G401 (cell line): Measurements from ENCODE around the gene USP37. TPM values are rescaled to one million over a fixed set of nuclear protein-coding genes. Genes with fewer than 3 reads are reported as not detected.

Source experiments
- DNase-seq: peaks from one replicate; pipeline ENCODE4 v3.0.0-alpha.2; 2015; ENCODE audit warnings: low spot score
- in situ Hi-C: cut with HindIII; loops from 2 replicates; pipeline ENCODE4 v1.10.0; 2016; ENCODE audit warnings: low sequenced_read_pairs, mixed read lengths
- total RNA-seq: library from RNA; depleted of rRNA; stranded (reverse); fragments of >200 nt; shearing (Covaris generic); gene quantifications from 2 replicates; pipeline ENCODE4 v1.2.3, GENCODE V29; 2014; rRNA removed

USP37 gene
- total RNA-seq, 1 experiment from 2014 or later, result 10.7 TPM

- in situ Hi-C loops, result no loop called here
- no peak for DNase-seq
Observed at GRCh38 chr2:218407717-218408116, 160.4 kb downstream of the USP37 start.

GRCh38 chr2:218406949-218407618, 161.1 kb downstream of the USP37 start:
- DNase-seq, result peak; percentile 84
- in situ Hi-C loops, result no loop called here

- in situ Hi-C loops, result no loop called here
Observed at GRCh38 chr2:218406209-218406948, 161.8 kb downstream of the USP37 start.

GRCh38 chr2:218405746-218406208, 162.4 kb downstream of the USP37 start:
- in situ Hi-C loops, result no loop called here
- no peak for DNase-seq

More at GRCh38 chr2:218406209-218406948, 161.8 kb downstream of the USP37 start:
- DNase-seq, result peak; percentile 94

GRCh38 chr2:218405086-218405745, 162.9 kb downstream of the USP37 start:
- in situ Hi-C loops, result no loop called here
- no peak for DNase-seq

- in situ Hi-C loops, result no loop called here
- DNase-seq, result no peak
Observed at GRCh38 chr2:218404351-218405085, 163.6 kb downstream of the USP37 start.

- in situ Hi-C loops, result no loop called here
- no peak for DNase-seq
Observed at GRCh38 chr2:218403810-218404209, 164.3 kb downstream of the USP37 start.

- in situ Hi-C loops, result no loop called here
- no peak for DNase-seq
Observed at GRCh38 chr2:218402911-218403411, 165.2 kb downstream of the USP37 start.

- DNase-seq, result no peak
- in situ Hi-C loops, result no loop called here
Observed at GRCh38 chr2:218402491-218402901, 165.7 kb downstream of the USP37 start.

- DNase-seq, result no peak
- in situ Hi-C loops, result no loop called here
Observed at GRCh38 chr2:218401890-218402289, 166.3 kb downstream of the USP37 start.

- DNase-seq, result no peak
- in situ Hi-C loops, result no loop called here
Observed at GRCh38 chr2:218400930-218401881, 166.9 kb downstream of the USP37 start.

Other genes starting within 250 kb of the USP37 start
- 0.25 and 2.7 TPM in 2 replicates for gene CATIP, start 211.5 kb downstream of the USP37 start, total RNA-seq
- gene SLC11A1, start 186.1 kb downstream of the USP37 start, total RNA-seq, result 0.12 and 0.27 TPM in 2 replicates
- 68.2 and 86.5 TPM in 2 replicates for gene CTDSP1, start 168.5 kb downstream of the USP37 start, total RNA-seq
- not detected in 2 replicates for gene VIL1, start 149.2 kb downstream of the USP37 start, total RNA-seq
- 85.2 and 92.8 TPM in 2 replicates for gene CNOT9, start 488 bp upstream of the USP37 start, total RNA-seq
- 1.2 and 1.3 TPM in 2 replicates for gene PLCD4, start 39.5 kb upstream of the USP37 start, total RNA-seq
- 4.4 and 6.2 TPM in 2 replicates for gene ZNF142, start 91.3 kb upstream of the USP37 start, total RNA-seq
- 19.4 and 47.4 TPM in 2 replicates for gene BCS1L, start 91.3 kb upstream of the USP37 start, total RNA-seq
- gene RNF25, start 103.7 kb upstream of the USP37 start, total RNA-seq, result 35.6 and 48.6 TPM in 2 replicates
- gene STK36, start 103.7 kb upstream of the USP37 start, total RNA-seq, result 14.4 and 22.9 TPM in 2 replicates
- 6.3 and 9.7 TPM in 2 replicates for gene TTLL4, start 142.5 kb upstream of the USP37 start, total RNA-seq
- not detected in 2 replicates for gene CYP27A1, start 213.8 kb upstream of the USP37 start, total RNA-seq